CD4-positive, alpha-beta memory T cell (primary cell): ENCODE measurements around the gene CCDC149. TPM values are rescaled to one million over a fixed set of nuclear protein-coding genes. Genes with fewer than 3 reads are reported as not detected.
A peak's percentile ranks its signal among the peaks of the same experiment; 100 is the strongest.

Experiments
- CTCF ChIA-PET: fragments of 350-600 bp; sonication (Branson Sonifier 250); formaldehyde crosslinking; loops from one replicate; lab custom pipeline; 2021; ENCODE audit warnings: inconsistent platforms; ENCODE audit not compliant: partially characterized antibody; lab: Charles Lee
- POLR2A ChIA-PET: fragments of 350-600 bp; sonication (Branson Sonifier 250); formaldehyde crosslinking; loops from one replicate; lab custom pipeline; 2021; ENCODE audit not compliant: partially characterized antibody; lab: Charles Lee
- DNase-seq, 5 donors: peaks; one replicate each; pipeline versions ENCODE4 v3.0.0 to v3.0.0-alpha.2; 2020 to 2022; ENCODE audit warnings: mixed read lengths in 1 of 5
- H3K27ac ChIP-seq: one replicate; pipeline ENCODE4 v1.7.0; 2013; ENCODE audit warnings: low read depth, low read length
- H3K27me3 ChIP-seq: 2 replicates; pipeline ENCODE4 v1.7.0; 2013; ENCODE audit warnings: mild to moderate bottlenecking, low read length, moderate library complexity; ENCODE audit not compliant: insufficient read depth
- H3K36me3 ChIP-seq: 2 replicates; pipeline ENCODE4 v1.7.0; 2013; ENCODE audit warnings: mild to moderate bottlenecking, low read length, moderate library complexity; ENCODE audit not compliant: insufficient read depth
- H3K4me1 ChIP-seq: 2 replicates; pipeline ENCODE4 v1.7.0; 2013; ENCODE audit warnings: mild to moderate bottlenecking, low read length, moderate library complexity; ENCODE audit not compliant: insufficient read depth
- H3K4me3 ChIP-seq, 2 donors: one replicate each; pipeline ENCODE4 v1.7.0; 2013; ENCODE audit warnings: low read length in 2 of 2, mild to moderate bottlenecking in 1 of 2
- H3K9me3 ChIP-seq, 2 donors: one replicate each; pipeline ENCODE4 v1.7.0; 2013; ENCODE audit warnings: low read length in 2 of 2, control low read depth in 1 of 2; ENCODE audit not compliant: control insufficient read depth in 1 of 2
- H3K27ac Mint-ChIP-seq, 7 donors: one replicate each; pipeline ENCODE4 v1.8.0; 2020 to 2021; ENCODE audit warnings: mixed read lengths in 7 of 7, mild to moderate bottlenecking in 6 of 7, inconsistent platforms in 3 of 7, moderate library complexity in 3 of 7
- H3K27me3 Mint-ChIP-seq, 2 donors: one replicate each; pipeline ENCODE4 v1.8.0; 2020 to 2021; ENCODE audit warnings: mixed read lengths in 2 of 2
- H3K36me3 Mint-ChIP-seq, 2 donors: one replicate each; pipeline ENCODE4 v1.8.0; 2020 to 2021; ENCODE audit warnings: mixed read lengths in 2 of 2, inconsistent platforms in 1 of 2, mild to moderate bottlenecking in 1 of 2
- H3K4me1 Mint-ChIP-seq, 4 donors: one replicate each; pipeline ENCODE4 v1.8.0; 2020 to 2021; ENCODE audit warnings: mixed read lengths in 4 of 4, mild to moderate bottlenecking in 1 of 4
- H3K4me3 Mint-ChIP-seq, 8 donors: one replicate each; pipeline ENCODE4 v1.8.0; 2020 to 2021; ENCODE audit warnings: mixed read lengths in 8 of 8, mild to moderate bottlenecking in 7 of 8, moderate library complexity in 6 of 8, inconsistent platforms in 3 of 8
- H3K9me3 Mint-ChIP-seq, 8 donors: one replicate each; pipeline ENCODE4 v1.8.0; 2020 to 2021; ENCODE audit warnings: mixed read lengths in 8 of 8, mild to moderate bottlenecking in 5 of 8, inconsistent platforms in 3 of 8, moderate library complexity in 1 of 8
- intact Hi-C: fragments of 100-400 bp; cut with micrococcal nuclease; formaldehyde crosslinking; loops from one replicate; pipeline ENCODE4 v1.15.1; 2023
- polyA plus RNA-seq, 2 donors: library from polyadenylated mRNA; unstranded; fragments of 300-500 nt; fragmentation: Illumina TruSeq; gene quantifications; one replicate each; pipeline ENCODE4 v1.2.3, GENCODE V29; 2021
- total RNA-seq, 2 experiments: library from RNA; stranded (reverse); gene quantifications; one replicate each; pipeline ENCODE4 v1.2.3, GENCODE V29; 2021

Gene CCDC149
- total and polyA plus RNA-seq, 4 experiments from 2014 or later: 0.11 to 0.44 (median 0.14) TPM; not detected in 1

GRCh38 chr4:24880186-24880585 is 32.7 kb downstream of the CCDC149 start:
- Mint-ChIP-seq H3K36me3 (no peaks in the 10 kb centered on the region), H3K9me3 (no peaks in the 10 kb centered on the region), H3K4me3 (no peak overlapping the region), H3K27me3 (peaks cover 0 to 1% of the 10 kb centered on the region in 2 donors), H3K4me1 (no peaks in the 10 kb centered on the region), H3K27ac (no peak overlapping the region)
- CTCF ChIA-PET: interaction anchor here (0.8 kb wide), 1 partner anchor 11 kb away, joined by 3 read pairs; no protein-coding TSS in a partner anchor
- no peaks in the 10 kb centered on the region for H3K27me3 ChIP-seq
- no peak for DNase-seq
- H3K4me1 ChIP-seq: no peaks in the 10 kb centered on the region
- H3K36me3 ChIP-seq: no peaks in the 10 kb centered on the region
- no peak overlapping the region for H3K4me3 ChIP-seq
- H3K27ac ChIP-seq: no peak overlapping the region
- intact Hi-C loops: no loop called here
- H3K9me3 ChIP-seq: no peaks in the 10 kb centered on the region
- POLR2A ChIA-PET: no interaction called here

DNA sequence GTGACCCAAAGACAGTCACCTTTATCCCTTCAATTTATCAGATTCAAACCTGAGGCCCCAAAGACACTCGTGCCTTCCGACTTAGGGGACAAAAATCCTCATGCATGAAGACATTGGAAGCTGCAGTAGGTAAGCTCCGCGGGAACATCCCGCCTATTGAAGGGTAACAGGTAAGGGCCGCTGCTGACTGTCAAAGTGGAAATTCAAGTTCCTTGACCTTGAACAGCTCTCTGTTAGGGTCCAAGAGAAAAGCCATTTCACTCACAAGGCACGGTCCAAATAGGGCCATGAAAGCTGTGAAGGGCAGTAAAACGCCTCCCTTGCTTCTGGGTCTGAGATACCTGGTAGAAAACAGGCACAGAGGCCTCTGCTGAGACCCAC is 34.2 kb downstream of the CCDC149 start:
- intact Hi-C loops: no loop called here
- Mint-ChIP-seq H3K4me3 (no peak overlapping the region), H3K9me3 (no peaks in the 10 kb centered on the region), H3K27me3 (peaks cover 0 to 1% of the 10 kb centered on the region in 2 donors), H3K27ac (no peak overlapping the region), H3K4me1 (no peaks in the 10 kb centered on the region), H3K36me3 (no peaks in the 10 kb centered on the region)
- CTCF ChIA-PET: no interaction called here
- Histone ChIP-seq H3K4me1 (no peaks in the 10 kb centered on the region), H3K27ac (no peak overlapping the region), H3K4me3 (no peak overlapping the region), H3K36me3 (no peaks in the 10 kb centered on the region), H3K9me3 (no peaks in the 10 kb centered on the region), H3K27me3 (no peaks in the 10 kb centered on the region)
- no peak for DNase-seq
- POLR2A ChIA-PET: no interaction called here

GRCh38 chr4:24877868-24878635 is 34.8 kb downstream of the CCDC149 start:
- H3K27me3 ChIP-seq: no peaks in the 10 kb centered on the region
- no peak overlapping the region for H3K27ac ChIP-seq
- Mint-ChIP-seq H3K4me1 (no peaks in the 10 kb centered on the region), H3K4me3 (no peak overlapping the region), H3K9me3 (peaks cover 0 to under 1% (median 0%) of the 10 kb centered on the region in 8 donors), H3K27me3 (peaks cover 0 to 1% of the 10 kb centered on the region in 2 donors), H3K36me3 (no peaks in the 10 kb centered on the region), H3K27ac (peak overlapping the region in 1 of 7 donors; percentile 23)
- no peak for DNase-seq
- no peak overlapping the region for H3K4me3 ChIP-seq
- H3K9me3 ChIP-seq: no peaks in the 10 kb centered on the region
- H3K36me3 ChIP-seq: no peaks in the 10 kb centered on the region
- CTCF ChIA-PET: no interaction called here
- no peaks in the 10 kb centered on the region for H3K4me1 ChIP-seq
- intact Hi-C loops: no loop called here
- POLR2A ChIA-PET: no interaction called here

GRCh38 chr4:24876431-24876830 is 36.4 kb downstream of the CCDC149 start:
- Mint-ChIP-seq H3K27me3 (peaks cover 0 to 1% of the 10 kb centered on the region in 2 donors), H3K9me3 (peaks cover 0 to 4% (median 0%) of the 10 kb centered on the region in 8 donors), H3K4me3 (no peak overlapping the region), H3K27ac (no peak overlapping the region), H3K4me1 (no peaks in the 10 kb centered on the region), H3K36me3 (no peaks in the 10 kb centered on the region)
- POLR2A ChIA-PET: no interaction called here
- Histone ChIP-seq H3K4me1 (no peaks in the 10 kb centered on the region), H3K9me3 (no peaks in the 10 kb centered on the region), H3K36me3 (no peaks in the 10 kb centered on the region), H3K27me3 (no peaks in the 10 kb centered on the region), H3K4me3 (no peak overlapping the region), H3K27ac (no peak overlapping the region)
- intact Hi-C loops: no loop called here
- CTCF ChIA-PET: no interaction called here
- DNase-seq: no peak

- Histone ChIP-seq H3K9me3 (no peaks in the 10 kb centered on the region), H3K4me3 (no peak overlapping the region), H3K27ac (no peak overlapping the region), H3K27me3 (no peaks in the 10 kb centered on the region), H3K4me1 (no peaks in the 10 kb centered on the region), H3K36me3 (no peaks in the 10 kb centered on the region)
- intact Hi-C loops: no loop called here
- H3K36me3 Mint-ChIP-seq: no peaks in the 10 kb centered on the region
- ChIA-PET CTCF (no interaction called here), POLR2A (no interaction called here)
- H3K27ac Mint-ChIP-seq: no peak overlapping the region
- no peaks in the 10 kb centered on the region for H3K4me1 Mint-ChIP-seq
- peaks cover 0 to 4% (median 0%) of the 10 kb centered on the region in 8 donors for H3K9me3 Mint-ChIP-seq
- H3K27me3 Mint-ChIP-seq: peaks cover 0 to 3% of the 10 kb centered on the region in 2 donors
- no peak for DNase-seq
- no peak overlapping the region for H3K4me3 Mint-ChIP-seq
Measured at GRCh38 chr4:24872720-24873119, 40.1 kb downstream of the CCDC149 start.

DNA sequence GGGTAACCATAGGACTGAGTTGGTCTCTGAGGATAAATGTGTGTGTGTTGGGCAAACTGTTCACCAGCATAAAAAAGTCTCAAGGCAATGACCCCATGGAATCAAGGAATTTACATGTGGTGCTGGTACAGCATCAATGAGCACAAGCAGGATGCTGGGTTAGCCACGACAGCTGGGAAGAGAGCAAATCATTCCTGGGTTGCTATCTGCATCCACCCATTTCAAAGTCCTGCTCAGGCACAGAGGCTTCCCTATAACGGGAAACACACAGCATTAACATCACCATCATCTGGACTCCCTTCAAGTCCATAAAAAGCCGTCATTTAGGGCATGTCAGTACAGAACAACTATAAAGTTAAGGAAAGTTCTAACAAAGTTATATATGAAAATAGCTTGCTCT is 41.6 kb downstream of the CCDC149 start:
- Mint-ChIP-seq H3K27me3 (peaks cover 0 to 3% of the 10 kb centered on the region in 2 donors), H3K36me3 (no peaks in the 10 kb centered on the region), H3K27ac (no peak overlapping the region), H3K4me1 (no peaks in the 10 kb centered on the region), H3K4me3 (no peak overlapping the region), H3K9me3 (peaks cover 0 to 4% (median 0%) of the 10 kb centered on the region in 8 donors)
- Histone ChIP-seq H3K36me3 (no peaks in the 10 kb centered on the region), H3K4me3 (no peak overlapping the region), H3K9me3 (no peaks in the 10 kb centered on the region), H3K4me1 (no peaks in the 10 kb centered on the region), H3K27me3 (no peaks in the 10 kb centered on the region), H3K27ac (no peak overlapping the region)
- ChIA-PET CTCF (no interaction called here), POLR2A (no interaction called here)
- intact Hi-C loops: no loop called here
- no peak for DNase-seq

DNA sequence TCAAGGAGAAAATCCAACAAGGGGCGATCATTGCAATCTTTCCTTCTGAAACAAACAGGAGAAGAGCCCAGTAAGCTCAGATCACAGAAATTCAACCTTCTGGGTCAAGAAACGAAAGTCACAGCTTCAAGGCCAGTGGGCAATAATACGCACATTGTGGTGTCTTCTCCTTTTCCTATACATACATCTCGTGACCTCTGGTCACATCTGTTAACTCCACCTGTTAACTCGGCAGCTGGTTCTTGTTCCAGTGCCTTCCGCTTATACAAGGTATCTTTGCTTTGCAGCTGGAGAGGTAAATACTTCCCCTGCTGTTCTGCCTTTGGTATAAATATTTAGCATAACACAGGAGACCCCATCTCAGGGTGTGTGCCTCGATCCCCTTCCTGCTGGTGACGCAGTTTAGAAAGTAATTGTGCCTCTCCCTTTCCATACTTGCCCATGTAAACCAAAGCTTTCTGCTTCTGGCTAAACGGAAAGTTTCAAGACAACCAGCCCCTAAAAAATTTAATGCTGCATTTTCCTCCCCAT is 45.0 kb downstream of the CCDC149 start:
- no peak overlapping the region for H3K4me3 Mint-ChIP-seq
- Histone ChIP-seq H3K4me3 (no peak overlapping the region), H3K4me1 (no peaks in the 10 kb centered on the region), H3K9me3 (no peaks in the 10 kb centered on the region), H3K36me3 (no peaks in the 10 kb centered on the region), H3K27me3 (no peaks in the 10 kb centered on the region), H3K27ac (no peak overlapping the region)
- intact Hi-C loops: no loop called here
- H3K9me3 Mint-ChIP-seq: peaks cover 3 to 18% (median 12%) of the 10 kb centered on the region in 8 donors
- H3K27ac Mint-ChIP-seq: no peak overlapping the region
- H3K4me1 Mint-ChIP-seq: no peaks in the 10 kb centered on the region
- no peaks in the 10 kb centered on the region for H3K36me3 Mint-ChIP-seq
- CTCF ChIA-PET: no interaction called here
- no peak for DNase-seq
- H3K27me3 Mint-ChIP-seq: peaks cover 0 to 3% of the 10 kb centered on the region in 2 donors
- POLR2A ChIA-PET: no interaction called here
